UCSD-AML1 (cell line): ENCODE data around the gene ANKRD24.
"Not testable (repeated sequence)": the region's sequence is repeated elsewhere in the genome, so short reads cannot be mapped to it uniquely, and the experiment has no call there.

Experiments used
- DNase-seq: peaks from one replicate; lab custom pipeline; 2025; ENCODE audit not compliant: unreplicated experiment; lab: John Stamatoyannopoulos, UW

Gene ANKRD24

DNA sequence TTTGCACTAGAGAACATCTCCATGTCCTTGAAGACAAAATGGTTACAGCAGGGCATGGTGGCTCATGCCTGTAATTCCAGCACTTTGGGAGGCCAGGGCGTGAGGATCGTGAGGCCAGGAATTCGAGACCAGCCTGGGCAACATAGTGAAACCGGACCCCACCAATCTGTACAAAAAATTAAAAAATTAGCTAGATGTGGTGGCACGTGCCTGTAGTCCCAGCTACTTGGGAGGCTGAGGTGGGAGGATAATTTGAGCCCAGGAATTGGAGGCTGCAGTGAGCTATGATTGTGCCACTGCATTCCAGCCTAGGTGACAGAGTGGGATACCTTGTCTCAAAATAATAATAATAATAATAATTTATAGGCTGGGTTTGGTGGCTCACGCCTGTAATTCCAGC is 47.7 kb downstream of the ANKRD24 start:
- not testable (repeated sequence) for DNase-seq

DNA sequence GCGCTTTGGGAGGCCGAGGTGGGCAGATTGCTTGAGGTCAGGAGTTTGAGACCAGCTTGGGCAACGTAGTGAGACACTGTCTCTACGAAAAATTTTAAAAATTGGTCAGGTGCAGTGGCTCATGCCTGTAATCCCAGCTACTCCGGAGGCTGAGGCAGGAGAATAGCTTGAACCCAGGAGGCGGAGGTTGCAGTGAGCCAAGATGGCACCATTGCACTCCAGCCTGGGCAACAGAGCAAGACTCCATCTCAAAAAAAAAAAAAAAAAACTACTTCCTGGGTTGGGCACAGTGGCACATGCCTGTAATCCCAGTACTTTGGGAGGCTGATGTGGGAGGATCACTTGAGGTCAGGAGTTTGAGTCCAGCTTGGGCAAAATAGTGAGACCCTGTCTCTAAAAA is 49.0 kb downstream of the ANKRD24 start:
- DNase-seq, result not testable (repeated sequence)

DNA sequence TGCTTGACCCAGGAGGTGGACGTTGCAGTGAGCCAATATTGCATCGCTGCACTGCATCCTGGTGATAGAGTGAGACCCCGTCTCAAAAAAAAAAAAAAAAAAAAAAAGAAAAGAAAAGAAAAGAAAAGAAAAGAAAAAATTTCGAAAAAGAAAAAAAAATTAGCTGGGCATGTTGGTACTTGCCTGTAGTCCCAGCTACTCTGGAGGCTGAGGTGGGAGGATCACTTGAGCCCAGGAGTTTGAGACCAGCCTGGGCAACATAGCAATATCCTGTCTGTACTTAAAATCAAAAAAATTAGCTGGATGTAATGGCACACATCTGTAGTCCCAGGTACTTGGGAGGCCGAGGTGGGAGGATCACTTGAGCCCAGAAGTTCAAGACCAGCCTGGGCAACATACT is 49.6 kb downstream of the ANKRD24 start:
- DNase-seq, result not testable (repeated sequence)

DNA sequence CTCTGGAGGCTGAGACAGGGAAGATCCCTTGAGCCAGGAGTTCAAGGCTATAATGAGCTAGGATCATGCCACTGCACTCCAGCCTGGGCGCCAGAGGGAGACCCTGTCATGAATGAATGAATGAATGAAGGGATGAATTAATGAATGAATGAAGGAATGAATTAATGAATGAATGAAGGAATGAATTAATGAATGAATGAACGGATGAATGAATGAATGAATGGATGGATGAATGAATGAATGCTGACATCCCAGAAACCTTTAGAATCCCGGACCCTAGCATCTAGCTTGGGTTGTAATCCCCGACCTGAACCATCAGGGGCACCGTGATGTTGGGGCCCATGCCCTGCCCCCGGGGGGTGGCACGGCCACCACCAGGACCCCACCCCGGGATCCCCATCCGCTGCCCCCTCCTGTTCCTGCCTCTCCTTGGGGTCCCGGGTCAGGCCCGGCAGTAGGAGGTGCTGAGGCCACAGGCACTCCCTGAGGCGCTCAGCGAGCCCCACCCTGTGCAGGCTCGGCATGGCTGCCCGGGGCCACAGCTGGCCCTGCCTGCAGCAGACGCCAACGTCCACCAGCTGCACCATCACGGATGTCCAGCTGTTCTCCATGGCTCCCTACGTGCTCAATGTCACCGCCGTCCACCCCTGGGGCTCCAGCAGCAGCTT is 50.3 kb downstream of the ANKRD24 start:
- no peak for DNase-seq

DNA sequence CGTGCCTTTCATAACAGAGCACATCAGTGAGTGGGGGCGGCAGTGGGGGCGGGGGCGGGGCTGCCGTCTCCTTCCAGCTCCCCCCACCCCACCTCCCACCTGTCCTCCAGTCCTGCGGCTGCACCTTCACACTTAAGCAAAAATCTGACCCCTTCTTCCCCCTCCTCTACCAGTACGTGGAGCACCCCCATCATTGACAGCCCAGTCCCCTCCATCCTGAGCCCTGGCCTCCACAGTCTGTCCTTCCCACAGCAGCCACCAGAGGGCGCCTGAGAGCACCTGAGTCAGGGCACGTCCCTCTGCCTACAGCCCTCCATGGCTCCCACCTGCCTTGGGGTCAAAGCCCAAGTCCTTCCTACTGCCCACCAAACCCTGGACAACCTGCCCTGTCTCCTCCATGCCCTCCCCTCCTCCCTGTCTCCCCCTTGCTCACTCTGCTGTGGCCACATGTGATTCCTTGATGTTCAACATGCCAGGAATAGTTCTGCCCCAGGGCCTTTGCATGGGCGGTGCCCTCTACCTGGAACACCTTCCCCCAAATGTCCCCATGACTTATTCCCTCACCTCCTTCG is 50.9 kb downstream of the ANKRD24 start:
- DNase-seq, result peak; percentile 65

DNA sequence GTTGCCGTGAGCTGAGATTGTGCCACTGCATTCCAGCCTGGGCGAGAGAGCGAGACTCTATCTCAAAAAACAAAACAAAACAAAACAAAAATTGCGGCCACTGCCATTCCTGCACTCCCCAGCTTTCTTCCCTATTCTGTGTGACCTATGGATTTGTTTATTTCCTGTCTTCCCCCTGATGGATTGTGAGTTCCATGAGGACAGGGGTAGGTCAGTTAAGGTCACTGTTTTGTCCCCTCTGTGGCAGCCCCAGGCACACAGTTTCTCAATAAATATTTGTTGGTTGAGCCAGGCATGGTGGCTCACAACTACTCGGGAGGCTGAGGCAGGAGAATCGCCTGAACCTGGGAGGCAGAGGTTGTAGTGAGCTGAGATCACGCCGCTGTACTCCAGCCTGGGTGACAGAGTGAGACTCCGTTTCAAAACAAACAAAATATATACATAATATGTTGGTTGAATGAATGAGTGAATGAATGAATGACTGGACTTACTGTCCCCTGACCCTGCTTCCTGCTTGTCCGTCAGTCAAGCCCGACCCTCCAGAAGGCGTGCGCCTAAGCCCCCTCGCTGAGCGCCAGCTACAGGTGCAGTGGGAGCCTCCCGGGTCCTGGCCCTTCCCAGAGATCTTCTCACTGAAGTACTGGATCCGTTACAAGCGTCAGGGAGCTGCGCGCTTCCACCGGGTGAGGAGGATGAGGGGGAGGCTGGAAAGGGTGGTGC is 51.8 kb downstream of the ANKRD24 start:
- DNase-seq, result no peak

DNA sequence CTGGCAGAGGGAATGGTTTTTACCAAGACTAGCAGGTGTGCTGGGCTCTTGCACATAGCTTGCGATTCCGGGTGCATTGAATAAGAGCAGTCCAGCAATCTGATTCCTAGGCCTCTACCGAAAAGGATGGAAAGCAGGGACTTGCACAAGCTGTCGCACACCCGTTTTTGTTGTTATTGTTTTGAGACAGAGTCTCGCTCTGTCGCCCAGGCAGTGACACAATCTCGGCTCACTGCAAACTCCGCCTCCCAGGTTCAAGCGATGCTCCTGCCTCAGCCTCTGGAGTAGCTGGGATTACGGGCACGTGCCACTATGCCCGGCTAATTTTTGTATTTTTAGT is 52.3 kb downstream of the ANKRD24 start:
- DNase-seq, result no peak

DNA sequence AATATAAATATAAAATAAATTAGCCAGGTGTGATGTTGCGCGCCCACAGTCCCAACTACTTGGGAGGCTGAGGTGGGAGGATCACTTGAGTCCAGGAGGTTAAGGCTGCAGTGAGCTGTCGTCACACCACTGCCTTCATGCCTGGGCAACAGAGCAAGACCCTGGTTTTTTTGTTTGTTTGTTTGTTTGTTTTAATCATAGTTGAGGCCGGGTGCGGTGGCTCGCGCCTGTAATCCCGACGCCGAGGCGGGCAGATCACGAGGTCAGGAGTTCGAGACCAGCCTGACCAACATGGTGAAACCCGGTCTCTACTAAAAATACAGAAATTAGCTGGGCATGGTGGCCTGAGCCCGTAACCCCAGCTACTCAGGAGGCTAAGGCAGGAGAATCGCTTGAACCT is 55.0 kb downstream of the ANKRD24 start:
- DNase-seq, result not testable (repeated sequence)

DNA sequence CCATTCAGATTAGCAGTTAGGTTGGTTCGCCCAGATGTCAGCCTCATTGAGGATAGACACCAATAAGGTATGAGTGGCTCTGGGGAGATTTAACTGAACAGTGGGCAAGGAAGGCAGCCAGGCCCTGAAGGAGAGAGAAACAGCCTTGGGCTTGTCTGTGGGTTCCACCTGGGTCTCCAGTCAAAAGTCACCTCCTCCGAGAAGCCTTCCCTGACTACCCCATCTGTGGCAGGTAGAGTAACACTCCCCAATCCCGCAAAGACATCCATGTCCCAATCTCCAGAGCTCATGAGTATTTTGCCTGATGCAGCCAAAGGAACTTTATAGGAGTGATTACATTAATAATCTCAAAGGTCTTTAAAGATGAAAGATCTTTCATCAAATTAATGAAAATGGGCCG is 56.3 kb downstream of the ANKRD24 start:
- no peak for DNase-seq

DNA sequence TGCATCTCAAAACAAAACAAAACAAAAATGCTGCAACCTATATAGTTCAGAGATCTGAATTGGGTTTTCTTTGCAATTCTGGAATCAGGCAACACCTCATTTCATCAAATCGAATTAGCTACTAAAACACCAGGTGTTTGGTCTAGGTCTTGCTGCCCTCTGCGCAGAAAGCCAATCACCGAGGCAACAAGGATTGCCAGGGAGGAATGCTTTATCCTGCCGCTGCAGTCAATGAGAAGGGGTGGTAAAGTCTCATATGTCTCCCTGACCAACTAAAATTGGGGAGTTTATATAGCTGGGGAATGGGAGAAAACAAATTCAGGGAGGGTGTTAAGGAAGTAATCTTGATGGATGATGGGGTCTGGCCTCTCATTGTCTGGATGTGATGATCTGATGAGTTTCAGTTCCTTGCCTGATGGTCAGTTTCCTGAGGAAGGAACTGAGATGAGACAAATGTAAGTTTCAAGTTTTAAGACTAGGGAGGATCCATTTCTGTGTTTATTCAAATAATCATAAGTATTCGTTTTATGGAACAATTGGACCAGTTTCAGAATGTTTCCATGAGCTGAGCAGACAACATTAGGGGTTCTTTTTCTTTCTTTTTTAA is 59.4 kb downstream of the ANKRD24 start:
- DNase-seq, result no peak

DNA sequence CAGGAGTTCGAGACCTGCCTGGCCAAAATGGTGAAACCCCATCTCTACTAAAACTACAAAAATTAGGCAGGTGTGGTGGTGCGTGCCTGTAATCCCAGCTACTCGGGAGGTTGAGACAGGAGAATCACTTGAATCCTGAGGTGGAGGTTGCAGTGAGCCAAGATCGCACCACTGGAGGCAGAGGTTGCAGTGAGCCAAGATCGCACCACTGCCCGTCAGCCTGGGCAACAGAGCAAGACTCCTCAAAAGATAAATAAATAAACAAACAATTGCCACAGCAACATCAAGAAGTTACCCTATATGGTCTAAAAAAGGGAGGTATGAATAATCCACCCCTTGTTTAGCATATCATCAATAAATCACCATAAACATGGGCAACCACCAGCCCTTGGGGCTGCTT is 63.4 kb downstream of the ANKRD24 start:
- DNase-seq, result not testable (repeated sequence)

DNA sequence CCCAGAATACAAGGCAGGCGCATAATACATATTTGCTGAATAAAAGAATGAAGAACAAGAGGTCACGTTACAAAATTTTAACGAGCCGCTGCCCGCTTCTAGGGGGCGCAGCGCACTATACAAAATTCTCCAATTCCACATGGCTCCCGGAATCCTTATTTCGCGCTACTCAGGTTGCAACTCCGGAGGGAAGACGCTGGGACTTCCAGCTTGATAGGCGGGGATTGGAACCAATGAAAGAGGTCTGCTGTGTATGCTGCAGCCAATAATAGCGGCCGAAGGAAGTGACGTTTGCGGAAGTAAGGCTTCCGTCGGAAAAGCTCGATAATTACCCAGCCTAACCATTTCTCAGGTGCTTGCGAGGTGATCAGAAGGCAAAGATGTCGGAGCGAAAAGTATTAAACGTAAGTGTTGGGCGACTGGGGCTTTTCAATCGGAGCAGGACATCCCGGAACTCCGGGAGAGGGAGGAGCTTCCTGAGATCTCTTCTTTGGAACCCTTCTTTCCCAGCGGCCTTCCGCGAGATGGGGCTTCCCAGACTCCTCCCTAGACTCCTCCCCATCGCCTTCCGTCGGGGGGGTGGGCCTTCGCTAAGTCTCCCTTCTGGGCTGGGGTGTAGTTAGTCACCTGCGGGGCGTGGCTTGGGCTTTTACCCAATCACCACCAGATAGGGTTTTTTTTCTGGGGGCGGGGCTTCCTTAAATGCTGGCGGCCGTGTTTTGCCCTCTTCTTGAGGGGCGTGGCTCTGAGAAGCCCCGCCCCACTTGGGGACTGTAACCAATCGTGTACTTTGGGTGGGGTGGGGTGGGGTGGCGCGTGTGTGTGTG is 64.5 kb downstream of the ANKRD24 start, which contains the start of gene YJU2:
TSS of gene YJU2 (plus strand) at position 314 of the 827 bp plus-strand sequence. CDS start at position 381, 67 bp downstream.
- DNase-seq, result peak; percentile 99

DNA sequence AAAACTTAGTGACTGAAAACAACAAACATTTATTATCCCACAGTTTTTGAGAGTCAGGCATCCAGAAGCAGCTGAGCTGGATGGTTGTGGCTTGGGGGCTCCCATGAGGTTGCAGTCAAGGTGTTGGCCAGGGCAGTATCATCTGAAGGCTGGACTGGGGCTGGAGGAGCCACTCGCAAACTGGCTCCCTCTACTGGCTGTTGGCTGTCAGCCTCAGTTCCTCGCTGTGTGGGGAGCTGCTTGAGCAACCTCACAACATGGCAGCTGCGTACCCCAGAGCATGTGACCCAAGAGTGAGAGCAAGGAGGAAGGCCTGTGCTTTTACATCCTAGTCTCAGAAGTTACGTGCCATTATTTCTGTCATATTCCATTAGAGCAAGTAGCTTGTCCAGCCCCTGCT is 74.1 kb downstream of the ANKRD24 start:
- no peak for DNase-seq

DNA sequence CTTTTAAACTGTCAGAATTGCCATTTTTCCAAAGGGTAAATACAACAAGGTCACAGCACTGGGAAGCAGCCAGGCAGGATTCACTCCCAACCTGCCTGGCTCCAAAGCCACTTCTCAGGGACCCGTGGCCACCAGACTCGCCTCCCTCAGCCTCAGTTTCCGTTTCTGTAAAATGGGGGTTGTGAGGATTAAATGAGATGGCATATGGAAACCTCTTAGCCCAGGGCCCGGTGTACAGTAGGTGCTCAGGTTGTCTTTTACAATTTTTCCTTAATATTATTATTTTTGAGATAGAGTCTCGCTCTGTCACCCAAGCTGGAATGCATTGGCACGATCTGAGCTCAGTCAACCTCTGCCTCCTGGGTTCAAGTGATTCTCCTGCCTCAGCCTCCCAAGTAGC is 74.5 kb downstream of the ANKRD24 start:
- no peak for DNase-seq

DNA sequence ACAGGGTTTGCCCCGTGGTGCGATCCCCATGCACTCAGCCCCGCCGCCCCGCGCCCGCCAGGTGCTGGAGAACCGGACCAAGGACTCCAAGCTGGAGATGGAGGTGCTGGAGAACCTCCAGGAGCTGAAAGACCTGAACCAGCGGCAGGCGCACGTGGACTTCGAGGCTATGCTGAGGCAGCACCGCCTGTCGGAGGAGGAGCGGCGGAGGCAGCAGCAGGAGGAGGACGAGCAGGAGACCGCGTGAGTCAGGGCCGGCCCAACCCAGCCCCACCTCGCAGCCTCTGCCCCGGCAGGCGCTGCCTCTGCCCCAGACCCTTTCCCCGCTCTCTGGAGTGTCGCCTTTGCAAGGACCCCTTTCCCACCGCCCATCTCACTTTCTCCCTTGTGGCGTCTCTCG is 75.7 kb downstream of the ANKRD24 start:
- no peak for DNase-seq

DNA sequence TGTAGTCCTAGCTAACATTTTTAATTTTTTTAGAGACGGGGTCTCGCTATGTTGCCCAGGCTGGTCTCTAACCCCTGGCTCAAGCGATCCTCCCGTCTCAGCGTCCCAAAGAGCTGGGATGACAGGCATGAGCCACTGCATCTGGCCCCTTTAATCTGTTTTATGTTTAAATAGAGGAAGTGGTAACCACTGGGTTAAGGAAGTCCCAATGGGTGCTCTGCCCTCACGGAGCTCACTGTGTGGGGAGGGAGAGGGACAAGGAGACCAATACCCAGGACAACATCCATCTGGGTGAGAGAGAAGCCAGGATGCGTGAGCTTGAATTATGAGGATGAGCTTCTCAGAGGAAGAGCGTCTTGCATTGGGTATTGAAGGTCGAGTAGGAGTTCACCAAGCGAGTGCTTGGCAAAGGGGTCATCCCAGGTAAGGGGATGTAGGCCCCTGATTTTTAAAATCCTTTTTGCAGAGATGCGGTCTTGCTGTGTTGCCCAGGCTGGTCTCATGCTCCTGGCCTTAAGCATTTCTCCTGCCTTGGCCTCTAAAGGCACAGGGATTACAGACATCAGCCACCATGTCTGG is 78.2 kb downstream of the ANKRD24 start:
- DNase-seq, result no peak

DNA sequence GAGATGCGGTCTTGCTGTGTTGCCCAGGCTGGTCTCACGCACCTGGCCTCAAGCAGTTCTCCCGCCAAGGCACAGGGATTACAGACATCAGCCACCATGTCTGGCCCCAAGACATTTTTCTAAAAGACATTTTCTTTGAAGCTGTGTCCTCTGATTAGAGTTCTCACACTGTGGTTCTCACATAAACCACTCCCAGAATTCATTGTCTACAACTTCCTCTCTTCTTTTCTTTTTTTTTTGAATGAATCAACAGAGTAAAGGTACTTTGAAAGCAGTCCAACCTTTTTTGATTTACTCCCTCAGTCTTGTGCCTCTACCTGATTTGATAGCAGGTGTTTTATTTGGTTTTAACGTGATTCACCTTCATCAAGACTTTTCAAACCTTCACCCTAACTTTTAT is 82.3 kb downstream of the ANKRD24 start:
- no peak for DNase-seq

DNA sequence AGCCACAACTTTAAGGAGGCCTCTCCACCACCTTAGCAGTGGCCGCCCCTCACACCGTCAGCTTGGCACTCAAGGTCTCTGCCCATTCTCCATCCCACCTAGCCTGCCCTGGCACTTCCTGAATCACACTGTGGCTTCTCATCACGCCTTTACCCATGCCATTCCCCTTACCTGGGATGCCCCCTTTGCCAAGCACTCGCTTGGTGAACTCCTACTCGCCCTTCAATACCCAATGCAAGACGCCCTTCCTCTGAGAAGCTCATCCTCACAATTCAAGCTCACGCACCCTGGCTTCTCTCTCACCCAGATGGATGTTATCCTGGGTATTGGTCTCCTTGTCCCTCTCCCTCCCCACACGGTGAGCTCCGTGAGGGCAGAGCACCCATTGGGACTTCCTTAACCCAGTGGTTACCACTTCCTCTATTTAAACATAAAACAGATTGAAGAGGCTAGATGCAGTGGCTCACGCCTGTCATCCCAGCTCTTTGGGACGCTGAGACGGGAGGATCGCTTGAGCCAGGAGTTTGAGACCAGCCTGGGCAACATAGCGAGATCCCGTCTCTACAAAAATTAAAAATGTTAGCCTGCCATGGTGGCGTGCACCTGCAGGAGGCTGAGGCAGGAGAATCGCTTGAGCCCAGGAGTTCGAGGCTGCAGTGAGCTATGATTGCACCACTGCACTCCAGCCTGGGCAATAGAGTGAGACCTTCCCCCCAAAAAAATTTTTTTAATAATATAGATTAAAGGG is 83.9 kb downstream of the ANKRD24 start:
- no peak for DNase-seq

DNA sequence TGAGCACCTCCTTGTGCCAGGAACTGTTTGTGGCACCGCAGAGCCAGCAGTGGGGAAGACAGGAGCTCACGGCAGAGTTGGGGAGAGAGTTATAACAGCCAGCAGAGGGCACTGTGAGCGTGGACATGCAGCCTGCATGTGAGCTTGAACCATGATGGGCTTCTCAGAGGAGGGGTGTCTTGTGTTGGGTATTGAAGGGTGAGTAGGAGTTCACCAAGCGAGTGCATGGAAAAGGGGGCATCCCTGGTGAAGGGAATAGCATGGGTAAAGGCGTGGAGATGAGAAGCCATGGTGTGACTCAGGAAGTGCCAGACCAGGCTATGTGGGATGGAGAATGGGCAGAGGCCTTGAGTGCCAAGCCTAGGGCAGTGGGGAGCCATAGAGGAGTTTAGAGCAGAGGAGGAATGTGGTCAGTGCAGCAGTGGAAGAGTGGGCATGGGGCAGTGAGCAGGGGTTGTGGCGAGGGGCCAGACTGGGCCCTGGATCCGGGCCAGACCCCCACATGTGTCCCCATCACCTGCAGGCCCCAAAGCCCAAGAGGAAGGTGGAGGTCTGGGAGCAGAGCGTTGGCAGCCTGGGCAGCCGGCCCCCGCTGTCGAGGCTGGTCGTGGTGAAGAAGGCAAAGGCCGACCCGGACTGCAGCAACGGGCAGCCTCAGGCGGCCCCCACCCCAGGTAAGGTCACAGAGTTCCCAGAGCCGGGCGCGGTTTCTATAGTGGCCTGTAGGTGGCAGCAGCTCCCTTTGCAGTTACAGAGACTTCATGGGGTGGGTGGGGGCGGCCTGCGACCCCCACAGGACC is 84.8 kb downstream of the ANKRD24 start:
- DNase-seq, result peak; percentile 77
